ENCODE data around the gene WEE1. TPM values are rescaled to one million over a fixed set of nuclear protein-coding genes. Genes with fewer than 3 reads are reported as not detected.
"Not testable (repeated sequence)": the region's sequence is repeated elsewhere in the genome, so short reads cannot be mapped to it uniquely, and the experiment has no call there.

The WEE1 gene
- total RNA-seq, 2 experiments from 2014 or later, result 41.8 to 46.6 TPM

- Mint-ChIP-seq H3K4me3 (no peak overlapping the region), H3K4me1 (ENCODE audit: low read depth) (peaks cover 36% of the 10 kb centered on the region), H3K9me3 (no peaks in the 10 kb centered on the region), H3K36me3 (ENCODE audit: low read depth) (no peaks in the 10 kb centered on the region), H3K27me3 (ENCODE audit: low read depth) (no peaks in the 10 kb centered on the region), H3K27ac (peak overlapping the region; percentile 38)
- DNase-seq, result no peak
- intact Hi-C loops (cut with micrococcal nuclease), result no loop called here
- CTCF ChIA-PET, result no interaction called here
These were observed 42.7 kb downstream of the WEE1 start for GRCh38 chr11:9616042-9616675.

GRCh38 chr11:9616858-9617257, 43.4 kb downstream of the WEE1 start:
- H3K27me3 Mint-ChIP-seq (ENCODE audit: low read depth), result no peaks in the 10 kb centered on the region
- H3K9me3 Mint-ChIP-seq, result no peaks in the 10 kb centered on the region
- CTCF ChIA-PET, result interaction anchor here (0.6 kb wide), 2 partner anchors 32 to 92 kb away, joined by 3 to 4 read pairs; no protein-coding TSS in a partner anchor
- intact Hi-C loops (cut with micrococcal nuclease), result no loop called here
- H3K4me1 Mint-ChIP-seq (ENCODE audit: low read depth), result peaks cover 34% of the 10 kb centered on the region
- H3K4me3 Mint-ChIP-seq, result no peak overlapping the region
- no peaks in the 10 kb centered on the region for H3K36me3 Mint-ChIP-seq (ENCODE audit: low read depth)
- peak; percentile 44 for DNase-seq
- no peak overlapping the region for H3K27ac Mint-ChIP-seq

DNA sequence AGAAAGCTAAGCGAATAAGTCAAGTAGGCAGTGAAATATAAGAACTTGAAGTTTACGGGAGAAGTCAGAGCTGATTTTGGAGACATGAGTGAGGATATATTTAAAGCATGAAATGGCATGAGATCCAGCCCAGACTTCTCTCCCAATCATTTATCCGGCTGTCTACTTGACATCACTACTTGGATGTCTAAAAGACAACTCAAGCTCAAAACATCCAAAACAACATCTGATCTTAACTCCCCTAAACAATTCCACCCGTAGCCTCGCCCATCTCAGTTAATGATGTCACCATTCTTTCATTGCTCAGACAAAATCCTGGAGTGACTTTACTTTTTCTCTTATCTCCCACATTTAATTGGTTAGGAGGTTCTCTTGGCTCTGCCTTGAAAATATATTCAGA, 44.5 kb downstream of the WEE1 start:
- intact Hi-C loops (cut with micrococcal nuclease), result no loop called here
- H3K27ac Mint-ChIP-seq, result no peak overlapping the region
- H3K4me3 Mint-ChIP-seq, result no peak overlapping the region
- no peaks in the 10 kb centered on the region for H3K27me3 Mint-ChIP-seq (ENCODE audit: low read depth)
- CTCF ChIA-PET, result interaction anchor here (0.5 kb wide), 1 partner anchor 165 kb away, joined by 4 read pairs; no protein-coding TSS in a partner anchor
- H3K4me1 Mint-ChIP-seq (ENCODE audit: low read depth), result peaks cover 28% of the 10 kb centered on the region
- DNase-seq, result no peak
- H3K9me3 Mint-ChIP-seq, result no peaks in the 10 kb centered on the region
- H3K36me3 Mint-ChIP-seq (ENCODE audit: low read depth), result no peaks in the 10 kb centered on the region

DNA sequence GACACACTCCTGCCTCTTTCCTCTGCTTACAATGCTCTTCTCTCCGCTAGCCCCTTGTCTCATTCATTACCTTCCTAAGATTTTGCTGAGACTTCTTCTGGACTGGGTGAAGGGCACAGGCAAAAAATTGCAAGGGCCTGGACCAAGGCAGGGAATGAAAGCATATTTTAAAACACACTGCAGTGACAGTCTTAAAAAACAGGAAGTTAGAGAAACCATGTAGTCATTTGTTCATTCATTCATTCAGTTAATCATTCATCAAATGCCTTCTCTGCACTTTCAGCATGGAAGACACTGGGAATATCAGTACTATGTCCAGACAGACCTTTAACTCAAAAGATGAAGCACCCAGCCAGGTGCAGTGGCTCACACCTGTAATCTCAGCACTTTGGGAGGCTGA, 45.5 kb downstream of the WEE1 start:
- no peaks in the 10 kb centered on the region for H3K9me3 Mint-ChIP-seq
- DNase-seq, result no peak
- no peaks in the 10 kb centered on the region for H3K36me3 Mint-ChIP-seq (ENCODE audit: low read depth)
- intact Hi-C loops (cut with micrococcal nuclease), result no loop called here
- CTCF ChIA-PET, result no interaction called here
- peaks cover 21% of the 10 kb centered on the region for H3K4me1 Mint-ChIP-seq (ENCODE audit: low read depth)
- H3K27me3 Mint-ChIP-seq (ENCODE audit: low read depth), result no peaks in the 10 kb centered on the region
- no peak overlapping the region for H3K4me3 Mint-ChIP-seq
- no peak overlapping the region for H3K27ac Mint-ChIP-seq

DNA sequence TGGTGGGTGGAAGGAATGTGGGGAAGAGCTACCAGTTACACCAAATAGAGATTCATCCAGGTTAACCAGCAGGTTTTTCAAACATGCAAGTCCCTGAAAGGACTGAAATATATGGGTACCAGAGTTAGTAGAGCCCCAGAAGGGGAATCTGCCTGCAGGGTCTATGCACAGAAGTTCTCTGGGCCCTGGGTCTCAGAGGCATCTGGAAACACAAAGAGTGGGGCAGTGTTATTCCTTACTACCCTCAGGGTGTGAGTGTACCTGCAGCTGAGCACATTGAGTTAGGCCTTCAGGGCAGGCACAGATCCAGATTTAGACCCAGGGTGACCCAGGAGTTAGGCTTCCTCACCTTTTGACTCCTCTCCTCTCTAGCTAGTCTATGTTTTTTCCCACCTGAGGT, 46.5 kb downstream of the WEE1 start:
- intact Hi-C loops (cut with micrococcal nuclease), result no loop called here
- peaks cover 12% of the 10 kb centered on the region for H3K4me1 Mint-ChIP-seq (ENCODE audit: low read depth)
- no peaks in the 10 kb centered on the region for H3K9me3 Mint-ChIP-seq
- no peak for DNase-seq
- no peaks in the 10 kb centered on the region for H3K36me3 Mint-ChIP-seq (ENCODE audit: low read depth)
- no peaks in the 10 kb centered on the region for H3K27me3 Mint-ChIP-seq (ENCODE audit: low read depth)
- CTCF ChIA-PET, result interaction anchor here (0.9 kb wide), 1 partner anchor 128 kb away, joined by 3 read pairs; no protein-coding TSS in a partner anchor
- H3K4me3 Mint-ChIP-seq, result no peak overlapping the region
- no peak overlapping the region for H3K27ac Mint-ChIP-seq

- CTCF ChIA-PET; H3K27me3 Mint-ChIP-seq (ENCODE audit: low read depth); H3K36me3 Mint-ChIP-seq (ENCODE audit: low read depth); intact Hi-C loops (cut with micrococcal nuclease); H3K9me3 Mint-ChIP-seq; H3K4me3 Mint-ChIP-seq; H3K27ac Mint-ChIP-seq; DNase-seq; H3K4me1 Mint-ChIP-seq (ENCODE audit: low read depth): not testable (repeated sequence)
These were observed 48.9 kb downstream of the WEE1 start for GRCh38 chr11:9622353-9622752.

GRCh38 chr11:9623053-9623452, 49.6 kb downstream of the WEE1 start:
- H3K4me3 Mint-ChIP-seq; H3K27ac Mint-ChIP-seq; intact Hi-C loops (cut with micrococcal nuclease); CTCF ChIA-PET; H3K9me3 Mint-ChIP-seq; H3K4me1 Mint-ChIP-seq (ENCODE audit: low read depth); H3K27me3 Mint-ChIP-seq (ENCODE audit: low read depth); DNase-seq; H3K36me3 Mint-ChIP-seq (ENCODE audit: low read depth): not testable (repeated sequence)

DNA sequence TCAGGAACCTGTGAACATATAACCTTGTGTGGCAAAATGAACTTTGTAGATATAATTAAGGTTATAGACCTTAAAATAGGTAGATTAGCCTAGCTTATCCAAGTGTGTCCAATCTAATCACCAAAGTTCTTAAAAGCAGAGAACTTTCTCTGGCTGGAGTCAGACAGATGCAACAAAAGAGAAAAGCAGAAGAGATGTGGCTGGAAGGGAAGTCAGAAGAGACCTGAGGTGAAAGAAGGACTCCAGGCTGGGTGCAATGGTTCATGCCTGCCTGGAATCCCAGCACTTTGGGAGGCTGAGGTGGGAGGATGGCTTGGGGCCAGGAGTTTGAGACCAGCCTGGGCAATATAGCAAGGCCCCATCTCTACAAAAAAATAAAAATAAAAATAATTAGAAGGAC, 51.0 kb downstream of the WEE1 start:
- no peaks in the 10 kb centered on the region for H3K27me3 Mint-ChIP-seq (ENCODE audit: low read depth)
- CTCF ChIA-PET, result interaction anchor here (0.9 kb wide), 1 partner anchor 90 kb away, joined by 6 read pairs; no protein-coding TSS in a partner anchor
- H3K36me3 Mint-ChIP-seq (ENCODE audit: low read depth), result no peaks in the 10 kb centered on the region
- intact Hi-C loops (cut with micrococcal nuclease), result no loop called here
- no peak overlapping the region for H3K27ac Mint-ChIP-seq
- no peaks in the 10 kb centered on the region for H3K4me1 Mint-ChIP-seq (ENCODE audit: low read depth)
- H3K9me3 Mint-ChIP-seq, result no peaks in the 10 kb centered on the region
- no peak overlapping the region for H3K4me3 Mint-ChIP-seq
- DNase-seq, result no peak

- CTCF ChIA-PET, result interaction anchor here (0.9 kb wide), 1 partner anchor 90 kb away, joined by 6 read pairs; no protein-coding TSS in a partner anchor
- H3K27me3 Mint-ChIP-seq (ENCODE audit: low read depth), result no peaks in the 10 kb centered on the region
- H3K4me1 Mint-ChIP-seq (ENCODE audit: low read depth), result no peaks in the 10 kb centered on the region
- no peak overlapping the region for H3K27ac Mint-ChIP-seq
- H3K36me3 Mint-ChIP-seq (ENCODE audit: low read depth), result no peaks in the 10 kb centered on the region
- intact Hi-C loops (cut with micrococcal nuclease), result no loop called here
- no peak for DNase-seq
- H3K4me3 Mint-ChIP-seq, result no peak overlapping the region
- H3K9me3 Mint-ChIP-seq, result no peaks in the 10 kb centered on the region
These were observed 51.7 kb downstream of the WEE1 start for GRCh38 chr11:9625162-9625561.

GRCh38 chr11:9625728-9626127, 52.3 kb downstream of the WEE1 start:
- intact Hi-C loops (cut with micrococcal nuclease), result no loop called here
- H3K36me3 Mint-ChIP-seq (ENCODE audit: low read depth), result no peaks in the 10 kb centered on the region
- CTCF ChIA-PET, result no interaction called here

GRCh38 chr11:9626496-9627394, 53.3 kb downstream of the WEE1 start:
- no peak for DNase-seq
- intact Hi-C loops (cut with micrococcal nuclease), result no loop called here
- Mint-ChIP-seq H3K27ac (no peak overlapping the region), H3K36me3 (ENCODE audit: low read depth) (no peaks in the 10 kb centered on the region), H3K4me1 (ENCODE audit: low read depth) (no peaks in the 10 kb centered on the region), H3K9me3 (no peaks in the 10 kb centered on the region), H3K27me3 (ENCODE audit: low read depth) (no peaks in the 10 kb centered on the region), H3K4me3 (no peak overlapping the region)
- CTCF ChIA-PET, result no interaction called here

More at GRCh38 chr11:9625728-9626127, 52.3 kb downstream of the WEE1 start:
- Mint-ChIP-seq H3K4me3 (no peak overlapping the region), H3K9me3 (no peaks in the 10 kb centered on the region), H3K27ac (no peak overlapping the region), H3K27me3 (ENCODE audit: low read depth) (no peaks in the 10 kb centered on the region), H3K4me1 (ENCODE audit: low read depth) (no peaks in the 10 kb centered on the region)
- DNase-seq, result no peak

GRCh38 chr11:9629064-9629463, 55.6 kb downstream of the WEE1 start:
- no peak for DNase-seq
- intact Hi-C loops (cut with micrococcal nuclease), result no loop called here
- H3K9me3 Mint-ChIP-seq, result peaks cover 2% of the 10 kb centered on the region
- no peak overlapping the region for H3K4me3 Mint-ChIP-seq
- no peaks in the 10 kb centered on the region for H3K4me1 Mint-ChIP-seq (ENCODE audit: low read depth)
- H3K27ac Mint-ChIP-seq, result no peak overlapping the region
- no peaks in the 10 kb centered on the region for H3K36me3 Mint-ChIP-seq (ENCODE audit: low read depth)
- H3K27me3 Mint-ChIP-seq (ENCODE audit: low read depth), result no peaks in the 10 kb centered on the region
- CTCF ChIA-PET, result interaction anchor here (1.2 to 1.4 kb wide), 2 partner anchors 19 to 448 kb away, joined by 3 to 4 read pairs; no protein-coding TSS in a partner anchor

Measured in activated naive CD4-positive, alpha-beta T cell treated with anti-CD3 and anti-CD28 coated beads for 36 hours (primary cell).